SK-N-MC (cell line): ENCODE results near the gene BORCS6.

ENCODE experiments used
- EZH2 ChIP-seq: fragments of 200-600 bp; sonication (generic); IDR thresholded peaks from one replicate; pipeline ENCODE4 v1.6.1; 2017; ENCODE audit warnings: antibody characterized with exemption
- FOXP2 ChIP-seq: optimal IDR thresholded peaks from 2 replicates; pipeline ENCODE3; 2011; ENCODE audit warnings: mild to moderate bottlenecking, moderate library complexity; ENCODE audit not compliant: insufficient read depth; ENCODE audit errors: extremely low read length, control extremely low read depth
- POLR2AphosphoS5 ChIP-seq: IDR thresholded peaks from 2 replicates; pipeline ENCODE4 v1.6.1; 2012; ENCODE audit warnings: mild to moderate bottlenecking, low read depth, low read length, borderline replicate concordance

DNA sequence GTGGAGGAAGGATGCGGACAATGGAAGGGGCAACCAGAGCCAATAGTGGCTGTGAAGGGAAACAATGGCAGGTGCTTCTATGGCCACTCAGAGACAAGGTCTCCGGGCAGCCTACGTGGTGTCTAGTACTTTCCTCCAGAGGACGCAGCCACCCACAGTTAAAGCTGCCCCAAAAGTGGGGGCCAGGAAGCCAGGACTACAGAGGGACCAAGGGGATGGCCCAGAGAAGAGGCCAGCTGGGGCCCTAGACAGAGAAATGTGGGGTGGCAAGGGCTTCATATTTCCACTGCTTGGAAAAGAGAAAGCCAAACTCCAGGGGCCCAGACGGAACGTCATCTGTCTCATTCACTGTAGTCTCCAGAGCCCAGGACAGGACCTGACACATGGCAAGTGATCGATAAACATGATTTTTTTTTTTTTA, 36.9 kb downstream of the BORCS6 start:
- TF ChIP-seq POLR2AphosphoS5, result no peak
- TF ChIP-seq EZH2, result no peak
- TF ChIP-seq FOXP2, result no peak
